A549 (cell line): ENCODE results near the gene DNAJC18. TPM values are rescaled to one million over a fixed set of nuclear protein-coding genes. Genes with fewer than 3 reads are reported as not detected.

Experiments used
- ATAC-seq, 2 experiments: fragments of 200-7000 bp in 1 of 2; fragments of >200 bp in 1 of 2; cut with Nextera tagmentation in 1 of 2; cut with Tn5 transposase in 1 of 2; 3 replicates each; pipeline versions ENCODE4 v1.8.0 to v1.9.1; 2018 to 2020; ENCODE audit warnings: mild to moderate bottlenecking in 1 of 2, moderate library complexity in 1 of 2
- CTCF ChIA-PET: fragments of 300-600 bp; sonication (Branson Sonifier 250); formaldehyde crosslinking; extraction: SDS; loops from one replicate; lab custom pipeline; 2021; ENCODE audit warnings: antibody characterized with exemption, inconsistent platforms; lab: Yijun Ruan, JAX
- POLR2A ChIA-PET: fragments of 350-600 bp; formaldehyde crosslinking; extraction: SDS; loops from one replicate; lab custom pipeline; 2021; ENCODE audit warnings: antibody characterized with exemption, inconsistent platforms; lab: Yijun Ruan, JAX
- DNase-seq, 2 experiments: peaks; one replicate each; pipeline versions ENCODE4 v3.0.0 to v3.0.0-alpha.2; 2011 to 2016; ENCODE audit warnings: low read depth in 1 of 2, low spot score in 1 of 2
- FAIRE-seq: peaks from 2 replicates; lab custom pipeline; 2011; peaks lifted over from hg19 to GRCh38; lab: Jason Lieb, UNC
- H3K27ac ChIP-seq, 2 experiments: fragments of >200 bp; sonication (Bioruptor Twin); formaldehyde crosslinking; 3 replicates each; pipeline ENCODE4 v1.5.1; 2016 to 2017
- H3K4me1 ChIP-seq: fragments of >200 bp; sonication (Bioruptor Twin); formaldehyde crosslinking; 3 replicates; pipeline ENCODE4 v1.6.1; 2016
- H3K4me2 ChIP-seq: fragments of >200 bp; sonication (Bioruptor Twin); formaldehyde crosslinking; 3 replicates; pipeline ENCODE4 v1.6.1; 2016
- H3K4me3 ChIP-seq: fragments of >200 bp; sonication (Bioruptor Twin); formaldehyde crosslinking; 3 replicates; pipeline ENCODE4 v1.5.1; 2016
- H3K9me3 ChIP-seq: fragments of >200 bp; sonication (Bioruptor Twin); formaldehyde crosslinking; 3 replicates; pipeline ENCODE4 v1.6.1; 2016
- ESRRA ChIP-seq: fragments of 150-350 bp; IDR thresholded peaks from 2 replicates; pipeline ENCODE4 v1.6.1; 2014; ENCODE audit warnings: mild to moderate bottlenecking, low read length, borderline replicate concordance
- GATA3 ChIP-seq: IDR thresholded peaks from 2 replicates; pipeline ENCODE4 v1.6.1; 2012; ENCODE audit warnings: borderline replicate concordance
- KDM1A ChIP-seq: fragments of 200-600 bp; sonication (generic); IDR thresholded peaks from 2 replicates; pipeline ENCODE4 v1.6.1; 2016; ENCODE audit warnings: low read depth, mild to moderate bottlenecking
- MAFK ChIP-seq: fragments of 450-650 bp; IDR thresholded peaks from 2 replicates; pipeline ENCODE4 v1.6.1; 2014; ENCODE audit not compliant: partially characterized antibody
- NFE2L2 ChIP-seq: fragments of 150-350 bp; conservative IDR thresholded peaks from 2 replicates; pipeline ENCODE4 v1.6.1; 2014; ENCODE audit warnings: low read length
- PHF8 ChIP-seq: fragments of 200-600 bp; sonication (generic); IDR thresholded peaks from 2 replicates; pipeline ENCODE4 v1.6.1; 2016; ENCODE audit warnings: low read depth, mild to moderate bottlenecking, antibody characterized with exemption, moderate library complexity, borderline replicate concordance
- POLR2A ChIP-seq: IDR thresholded peaks from 2 replicates; pipeline ENCODE4 v1.6.1; 2012; ENCODE audit warnings: mild to moderate bottlenecking, low read length
- ZFP36 ChIP-seq: fragments of 450-650 bp; IDR thresholded peaks from 2 replicates; pipeline ENCODE4 v1.6.1; 2014; ENCODE audit warnings: borderline replicate concordance; ENCODE audit not compliant: partially characterized antibody
- WGBS: methylation state at CpG from one replicate; pipeline ENCODE4 v1.1.6; 2017; ENCODE audit errors: missing lambda C conversion rate; 5-methylcytosine and 5-hydroxymethylcytosine counted together
- polyA plus RNA-seq, 4 experiments: library from polyadenylated mRNA; depleted of rRNA in 3 of 4; stranded (reverse); fragments of >200 nt; fragmentation: RNase III in 1 of 4; extraction: RNeasy Plus Mini Kit Qiagen cat#74134 plus additional on column Dnase treatment in 1 of 4; gene quantifications; 2 replicates in 3 of 4; 3 replicates in 1 of 4; pipeline ENCODE4 v1.2.3, GENCODE V29; 2011 to 2017
- TF ChIP-seq, protein P1 (sequence below): fragments of 200-600 bp; sonication (generic); IDR thresholded peaks from 2 replicates; pipeline ENCODE4 v1.6.1; 2016; ENCODE audit warnings: antibody characterized with exemption, mild to moderate bottlenecking, moderate library complexity
- TF ChIP-seq, protein P2 (sequence below): IDR thresholded peaks from 2 replicates; pipeline ENCODE4 v1.6.1; 2012

Gene DNAJC18
- polyA plus RNA-seq, 2 of the 4 experiments (the other 2 are of a cell fraction), result 5.3 TPM

- peaks cover 50% of the 10 kb centered on the region for H3K4me1 ChIP-seq
- DNase-seq (no peak), ATAC-seq (no peak), FAIRE-seq (no peak)
- H3K27ac ChIP-seq, result peak overlapping the region; percentile 89 to 92
- CTCF ChIA-PET, result interaction anchor here (0.6 to 2.4 kb wide), 12 partner anchors 8 to 811 kb away, joined by 3 to 16 read pairs (median 4); partner anchors contain the start of genes MATR3 and SLC23A1
- H3K4me3 ChIP-seq, result peak overlapping the region; percentile 85; the same call in 1 of the 3 replicates
- no peaks in the 10 kb centered on the region for H3K9me3 ChIP-seq
- 75% methylated on average over 9 of the region's 10 CpGs for WGBS
- POLR2A ChIA-PET, result interaction anchor here (3.1 kb wide), 1 partner anchor 49 kb away, joined by 18 read pairs; the partner anchor contains the start of gene PAIP2
- H3K4me2 ChIP-seq, result peak overlapping the region; percentile 93
- TF ChIP-seq, protein P1, sequence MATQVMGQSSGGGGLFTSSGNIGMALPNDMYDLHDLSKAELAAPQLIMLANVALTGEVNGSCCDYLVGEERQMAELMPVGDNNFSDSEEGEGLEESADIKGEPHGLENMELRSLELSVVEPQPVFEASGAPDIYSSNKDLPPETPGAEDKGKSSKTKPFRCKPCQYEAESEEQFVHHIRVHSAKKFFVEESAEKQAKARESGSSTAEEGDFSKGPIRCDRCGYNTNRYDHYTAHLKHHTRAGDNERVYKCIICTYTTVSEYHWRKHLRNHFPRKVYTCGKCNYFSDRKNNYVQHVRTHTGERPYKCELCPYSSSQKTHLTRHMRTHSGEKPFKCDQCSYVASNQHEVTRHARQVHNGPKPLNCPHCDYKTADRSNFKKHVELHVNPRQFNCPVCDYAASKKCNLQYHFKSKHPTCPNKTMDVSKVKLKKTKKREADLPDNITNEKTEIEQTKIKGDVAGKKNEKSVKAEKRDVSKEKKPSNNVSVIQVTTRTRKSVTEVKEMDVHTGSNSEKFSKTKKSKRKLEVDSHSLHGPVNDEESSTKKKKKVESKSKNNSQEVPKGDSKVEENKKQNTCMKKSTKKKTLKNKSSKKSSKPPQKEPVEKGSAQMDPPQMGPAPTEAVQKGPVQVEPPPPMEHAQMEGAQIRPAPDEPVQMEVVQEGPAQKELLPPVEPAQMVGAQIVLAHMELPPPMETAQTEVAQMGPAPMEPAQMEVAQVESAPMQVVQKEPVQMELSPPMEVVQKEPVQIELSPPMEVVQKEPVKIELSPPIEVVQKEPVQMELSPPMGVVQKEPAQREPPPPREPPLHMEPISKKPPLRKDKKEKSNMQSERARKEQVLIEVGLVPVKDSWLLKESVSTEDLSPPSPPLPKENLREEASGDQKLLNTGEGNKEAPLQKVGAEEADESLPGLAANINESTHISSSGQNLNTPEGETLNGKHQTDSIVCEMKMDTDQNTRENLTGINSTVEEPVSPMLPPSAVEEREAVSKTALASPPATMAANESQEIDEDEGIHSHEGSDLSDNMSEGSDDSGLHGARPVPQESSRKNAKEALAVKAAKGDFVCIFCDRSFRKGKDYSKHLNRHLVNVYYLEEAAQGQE, result no peak
- TF ChIP-seq NFE2L2, result no peak
- no peak for TF ChIP-seq ZFP36
- no peak for TF ChIP-seq GATA3
These were observed 48.4 kb downstream of the DNAJC18 start for GRCh38 chr5:139390639-139391569.

- ChIA-PET CTCF (interaction anchor here (0.6 to 2.4 kb wide), 5 partner anchors 8 to 1032 kb away, joined by 3 to 16 read pairs (median 3); partner anchors contain the start of gene SLC23A1), POLR2A (no interaction called here)
- 82% methylated on average over 10 of the region's 11 CpGs for WGBS
- no peak for DNase-seq
- H3K4me2 ChIP-seq, result peak within 1 kb of the TSS; percentile 80
- H3K27ac ChIP-seq, result peak within 1 kb of the TSS; percentile 70 to 89; a peak in 5 of 6 replicates
- TF ChIP-seq KDM1A (0 out of 2 replicates have a peak, but pooled peaks have one; percentile 38), MAFK (no peak)
- no peak for FAIRE-seq
- no peaks in the 10 kb centered on the region for H3K9me3 ChIP-seq
- no peak for ATAC-seq
- peaks cover 49% of the 10 kb centered on the region for H3K4me1 ChIP-seq
- H3K4me3 ChIP-seq, result peak within 1 kb of the TSS; percentile 28; the same call in 2 of the 3 replicates
These were observed 49.4 kb downstream of the DNAJC18 start, which contains the start of gene MZB1 for GRCh38 chr5:139389701-139390638. MZB1 (minus strand) TSS chr5:139389913; CDS start chr5:139389856, 57 bp downstream.

- ChIA-PET CTCF (interaction anchor here (1.1 to 2.9 kb wide), 5 partner anchors 8 to 125 kb away, joined by 3 to 9 read pairs (median 3); partner anchors contain the start of gene PAIP2), POLR2A (interaction anchor here (1.0 kb wide), 1 partner anchor 14 kb away, joined by 3 read pairs; no protein-coding TSS in a partner anchor)
- ATAC-seq, result peak in 1 of 2 experiments; percentile 6; a peak in 1 of 6 replicates
- 6% methylated on average over 8 of the region's 8 CpGs for WGBS
- peak; percentile 64 to 66 for DNase-seq
- H3K4me3 ChIP-seq, result peak overlapping the region; percentile 28
- peaks cover 65% of the 10 kb centered on the region for H3K4me1 ChIP-seq
- peak overlapping the region; percentile 70 to 87 for H3K27ac ChIP-seq
- no peaks in the 10 kb centered on the region for H3K9me3 ChIP-seq
- peak overlapping the region; percentile 80 for H3K4me2 ChIP-seq
- FAIRE-seq, result no peak
- TF ChIP-seq PHF8, result no peak
- TF ChIP-seq ESRRA, result 0 out of 2 replicates have a peak, but pooled peaks have one; percentile 22
- TF ChIP-seq POLR2A, result 0 out of 2 replicates have a peak, but pooled peaks have one; percentile 31
- TF ChIP-seq, protein P2, sequence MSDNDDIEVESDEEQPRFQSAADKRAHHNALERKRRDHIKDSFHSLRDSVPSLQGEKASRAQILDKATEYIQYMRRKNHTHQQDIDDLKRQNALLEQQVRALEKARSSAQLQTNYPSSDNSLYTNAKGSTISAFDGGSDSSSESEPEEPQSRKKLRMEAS, result no peak
These were observed 51.0 kb downstream of the DNAJC18 start for GRCh38 chr5:139388198-139388821.
